ENCODE data around the gene LRRC74A. TPM values are rescaled to one million over a fixed set of nuclear protein-coding genes. Genes with fewer than 3 reads are reported as not detected.
A peak's percentile ranks its signal among the peaks of the same experiment; 100 is the strongest.

LRRC74A gene
- polyA plus RNA-seq, 1 donor (not counting 4 experiments of a cell fraction or from before 2014, with no cell fraction given), result not detected

GRCh38 chr14:76904740-76905569 is 78.7 kb downstream of the LRRC74A start:
- Histone ChIP-seq H3K9me3 (ENCODE audit: control insufficient read depth, low read depth, low read length) (no peaks in the 10 kb centered on the region), H3K79me2 (ENCODE audit: control insufficient read depth, insufficient read depth, low read length) (no peaks in the 10 kb centered on the region), H2AFZ (ENCODE audit: control insufficient read depth, low read length) (no peak overlapping the region), H3K4me1 (ENCODE audit: control insufficient read depth, extremely low read depth, insufficient read depth, low read length) (peaks cover 28% of the 10 kb centered on the region), H3K4me2 (ENCODE audit: control insufficient read depth, extremely low read depth, insufficient read depth, low read depth, low read length) (peak overlapping the region; percentile 58), H3K27ac (ENCODE audit: control insufficient read depth, insufficient read depth, low read length) (peak overlapping the region; percentile 70), H3K4me3 (ENCODE audit: control insufficient read depth in 2 of 3, extremely low read depth in 1 of 3, insufficient read depth in 2 of 3, low read depth in 1 of 3, low read length in 3 of 3) (peak overlapping the region in 1 of 3 experiments; percentile 19), H3K9ac (ENCODE audit: control insufficient read depth, extremely low read depth, insufficient read depth, low read length) (peak overlapping the region; percentile 42), H4K20me1 (ENCODE audit: control insufficient read depth, extremely low read depth, insufficient read depth, low read length) (no peaks in the 10 kb centered on the region), H3K36me3 (ENCODE audit: control insufficient read depth in 2 of 2, extremely low read depth in 1 of 2, insufficient read depth in 2 of 2, low read length in 2 of 2) (no peaks in the 10 kb centered on the region), H3K27me3 (ENCODE audit: control insufficient read depth, extremely low read depth, insufficient read depth, low read length) (no peaks in the 10 kb centered on the region), H3K9me1 (ENCODE audit: control insufficient read depth, extremely low read depth, insufficient read depth, low read length) (no peaks in the 10 kb centered on the region)
- peak; percentile 94 for DNase-seq (ENCODE audit: low read depth, low spot score)
- FAIRE-seq, result peak; percentile 97
- no peak for TF ChIP-seq EZH2 (IDR thresholded peaks at IDR 0.05; ENCODE audit: low read length)
- TF ChIP-seq, protein P1, sequence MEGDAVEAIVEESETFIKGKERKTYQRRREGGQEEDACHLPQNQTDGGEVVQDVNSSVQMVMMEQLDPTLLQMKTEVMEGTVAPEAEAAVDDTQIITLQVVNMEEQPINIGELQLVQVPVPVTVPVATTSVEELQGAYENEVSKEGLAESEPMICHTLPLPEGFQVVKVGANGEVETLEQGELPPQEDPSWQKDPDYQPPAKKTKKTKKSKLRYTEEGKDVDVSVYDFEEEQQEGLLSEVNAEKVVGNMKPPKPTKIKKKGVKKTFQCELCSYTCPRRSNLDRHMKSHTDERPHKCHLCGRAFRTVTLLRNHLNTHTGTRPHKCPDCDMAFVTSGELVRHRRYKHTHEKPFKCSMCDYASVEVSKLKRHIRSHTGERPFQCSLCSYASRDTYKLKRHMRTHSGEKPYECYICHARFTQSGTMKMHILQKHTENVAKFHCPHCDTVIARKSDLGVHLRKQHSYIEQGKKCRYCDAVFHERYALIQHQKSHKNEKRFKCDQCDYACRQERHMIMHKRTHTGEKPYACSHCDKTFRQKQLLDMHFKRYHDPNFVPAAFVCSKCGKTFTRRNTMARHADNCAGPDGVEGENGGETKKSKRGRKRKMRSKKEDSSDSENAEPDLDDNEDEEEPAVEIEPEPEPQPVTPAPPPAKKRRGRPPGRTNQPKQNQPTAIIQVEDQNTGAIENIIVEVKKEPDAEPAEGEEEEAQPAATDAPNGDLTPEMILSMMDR (optimal IDR thresholded peaks at IDR 0.05 in 1 of 3, IDR thresholded peaks at IDR 0.05 in 1 of 3, conservative IDR thresholded peaks at IDR 0.05 in 1 of 3; ENCODE audit: extremely low read depth in 1 of 3, insufficient read depth in 2 of 3, low read length in 3 of 3), result no peak
- dilution Hi-C loops (cut with MboI; ENCODE audit: extremely low pct_ligation_motif_present, low sequenced_read_pairs), result no loop called here

- Histone ChIP-seq H3K9ac (ENCODE audit: control insufficient read depth, extremely low read depth, insufficient read depth, low read length) (no peak overlapping the region), H3K79me2 (ENCODE audit: control insufficient read depth, insufficient read depth, low read length) (no peaks in the 10 kb centered on the region), H3K4me2 (ENCODE audit: control insufficient read depth, extremely low read depth, insufficient read depth, low read depth, low read length) (no peak overlapping the region), H3K36me3 (ENCODE audit: control insufficient read depth in 2 of 2, extremely low read depth in 1 of 2, insufficient read depth in 2 of 2, low read length in 2 of 2) (no peaks in the 10 kb centered on the region), H3K4me1 (ENCODE audit: control insufficient read depth, extremely low read depth, insufficient read depth, low read length) (peaks cover 28% of the 10 kb centered on the region), H4K20me1 (ENCODE audit: control insufficient read depth, extremely low read depth, insufficient read depth, low read length) (no peaks in the 10 kb centered on the region), H3K4me3 (ENCODE audit: control insufficient read depth in 2 of 3, extremely low read depth in 1 of 3, insufficient read depth in 2 of 3, low read depth in 1 of 3, low read length in 3 of 3) (no peak overlapping the region), H3K27ac (ENCODE audit: control insufficient read depth, insufficient read depth, low read length) (no peak overlapping the region), H2AFZ (ENCODE audit: control insufficient read depth, low read length) (no peak overlapping the region), H3K27me3 (ENCODE audit: control insufficient read depth, extremely low read depth, insufficient read depth, low read length) (no peaks in the 10 kb centered on the region), H3K9me1 (ENCODE audit: control insufficient read depth, extremely low read depth, insufficient read depth, low read length) (no peaks in the 10 kb centered on the region), H3K9me3 (ENCODE audit: control insufficient read depth, low read depth, low read length) (no peaks in the 10 kb centered on the region)
- DNase-seq (ENCODE audit: low read depth, low spot score) (no peak), FAIRE-seq (no peak)
- no peak for TF ChIP-seq EZH2 (IDR thresholded peaks at IDR 0.05; ENCODE audit: low read length)
- TF ChIP-seq, protein P1 (optimal IDR thresholded peaks at IDR 0.05 in 1 of 3, IDR thresholded peaks at IDR 0.05 in 1 of 3, conservative IDR thresholded peaks at IDR 0.05 in 1 of 3; ENCODE audit: extremely low read depth in 1 of 3, insufficient read depth in 2 of 3, low read length in 3 of 3), result no peak
- dilution Hi-C loops (cut with MboI; ENCODE audit: extremely low pct_ligation_motif_present, low sequenced_read_pairs), result no loop called here
Measured at GRCh38 chr14:76908834-76909233, 82.6 kb downstream of the LRRC74A start.

Measured in keratinocyte (primary cell).